DND-41 (cell line): ENCODE results near the gene ESRRB.

Experiments used
- ATAC-seq: fragments of 200-7000 bp; cut with Tn5 transposase; 3 replicates; pipeline ENCODE4 v1.9.1; 2021; ENCODE audit warnings: low read depth; ENCODE audit not compliant: insufficient read depth
- DNase-seq: peaks from one replicate; pipeline ENCODE4 v3.0.0-alpha.2; 2020
- H2AFZ ChIP-seq: 2 replicates; pipeline ENCODE4 v1.6.0; 2012; ENCODE audit warnings: low read depth, low read length
- H3K27ac ChIP-seq: 2 replicates; pipeline ENCODE4 v1.5.1; 2012; ENCODE audit warnings: low read length, inconsistent platforms
- H3K27me3 ChIP-seq: fragments of 200-600 bp; sonication (generic); 2 replicates; pipeline ENCODE4 v1.6.0; 2012; ENCODE audit warnings: low read length, mild to moderate bottlenecking, inconsistent platforms; ENCODE audit not compliant: insufficient read depth, poor library complexity
- H3K36me3 ChIP-seq: 2 replicates; pipeline ENCODE4 v1.5.1; 2012; ENCODE audit warnings: low read length, inconsistent platforms; ENCODE audit not compliant: insufficient read depth
- H3K4me1 ChIP-seq: 2 replicates; pipeline ENCODE4 v1.5.1; 2012; ENCODE audit warnings: mild to moderate bottlenecking, low read length; ENCODE audit not compliant: insufficient read depth
- H3K4me2 ChIP-seq: 2 replicates; pipeline ENCODE4 v1.6.0; 2012; ENCODE audit warnings: mild to moderate bottlenecking, moderate library complexity, low read length, inconsistent platforms; ENCODE audit not compliant: insufficient read depth
- H3K4me3 ChIP-seq, 2 experiments: fragments of 200-600 bp in 1 of 2; shearing (Covaris generic) in 1 of 2; 2 replicates each; pipeline ENCODE4 v1.5.1; 2012 to 2016; ENCODE audit warnings: inconsistent platforms in 2 of 2, low read length in 2 of 2, mild to moderate bottlenecking in 2 of 2, low read depth in 1 of 2, moderate library complexity in 1 of 2
- H3K79me2 ChIP-seq: 2 replicates; pipeline ENCODE4 v1.6.0; 2012; ENCODE audit warnings: low read length, inconsistent platforms; ENCODE audit not compliant: insufficient read depth
- H3K9ac ChIP-seq: 2 replicates; pipeline ENCODE4 v1.6.0; 2012; ENCODE audit warnings: low read depth, mild to moderate bottlenecking, inconsistent platforms, low read length, moderate library complexity
- H3K9me3 ChIP-seq: 2 replicates; pipeline ENCODE4 v1.5.1; 2012; ENCODE audit warnings: low read length, moderate library complexity, mild to moderate bottlenecking, inconsistent platforms; ENCODE audit not compliant: insufficient read depth, severe bottlenecking
- H4K20me1 ChIP-seq: 2 replicates; pipeline ENCODE4 v1.6.0; 2012; ENCODE audit warnings: low read length; ENCODE audit not compliant: insufficient read depth
- EZH2 ChIP-seq: IDR thresholded peaks from 3 replicates; pipeline ENCODE4 v1.6.1; 2012; ENCODE audit warnings: borderline replicate concordance, low read depth, mild to moderate bottlenecking, moderate library complexity, low read length, inconsistent platforms; ENCODE audit not compliant: severe bottlenecking
- TF ChIP-seq, protein P1 (sequence below): IDR thresholded peaks from 2 replicates; pipeline ENCODE4 v1.5.1; 2012; ENCODE audit warnings: borderline replicate concordance, low read length, moderate library complexity, mild to moderate bottlenecking; ENCODE audit not compliant: poor library complexity, severe bottlenecking; ENCODE audit errors: extremely low read depth

ESRRB gene

DNA sequence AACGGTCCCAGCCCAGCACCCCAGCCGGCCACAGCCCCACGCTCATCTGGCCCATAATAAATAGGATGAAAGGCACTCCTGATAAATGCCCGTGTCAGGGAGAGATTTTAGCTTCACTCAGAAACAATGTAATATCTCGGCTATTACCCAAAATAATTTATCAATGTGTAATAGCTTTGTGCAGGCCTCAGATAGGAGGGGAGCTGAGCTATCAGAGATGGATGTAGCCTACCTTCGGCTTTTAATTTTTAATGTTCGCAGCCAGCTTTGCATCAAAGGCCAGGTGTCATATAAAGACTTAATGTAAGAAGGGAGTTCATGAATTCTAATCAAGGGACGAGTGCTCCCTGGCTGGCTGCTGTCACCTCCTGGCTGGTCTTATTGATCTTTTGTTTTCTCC lies 171.9 kb downstream of the ESRRB start:
- Histone ChIP-seq H3K4me3 (no peak overlapping the region), H3K79me2 (no peaks in the 10 kb centered on the region), H3K9me3 (no peaks in the 10 kb centered on the region), H3K27me3 (peaks cover 14% of the 10 kb centered on the region), H3K27ac (no peak overlapping the region), H3K36me3 (no peaks in the 10 kb centered on the region), H3K4me2 (no peak overlapping the region), H3K9ac (no peak overlapping the region), H4K20me1 (no peaks in the 10 kb centered on the region), H2AFZ (no peak overlapping the region), H3K4me1 (no peaks in the 10 kb centered on the region)
- ATAC-seq (no peak), DNase-seq (no peak)
- TF ChIP-seq EZH2, result no peak

DNA sequence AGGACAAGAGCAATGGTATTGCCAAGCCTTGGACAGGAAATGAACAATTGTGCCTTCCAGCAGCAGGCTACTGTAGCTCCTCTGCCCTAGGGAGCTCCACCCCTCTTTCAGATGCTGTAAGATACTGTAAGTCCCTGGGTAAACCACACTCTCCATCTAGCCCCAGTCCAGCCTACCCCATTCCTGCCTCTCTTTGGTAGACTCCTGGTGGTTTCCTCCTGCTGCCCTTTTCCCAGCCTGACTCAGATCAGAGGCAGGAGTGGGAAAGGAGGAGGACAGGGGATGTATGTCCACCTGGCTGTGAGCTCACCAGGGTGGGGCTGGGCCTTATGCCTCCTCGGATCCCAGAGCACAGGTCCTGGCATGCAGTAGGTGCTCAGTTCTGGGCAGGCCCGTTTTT lies 174.6 kb downstream of the ESRRB start:
- Histone ChIP-seq H3K27ac (no peak overlapping the region), H3K79me2 (no peaks in the 10 kb centered on the region), H4K20me1 (no peaks in the 10 kb centered on the region), H2AFZ (no peak overlapping the region), H3K4me2 (no peak overlapping the region), H3K9me3 (no peaks in the 10 kb centered on the region), H3K9ac (no peak overlapping the region), H3K36me3 (no peaks in the 10 kb centered on the region), H3K4me3 (no peak overlapping the region), H3K4me1 (no peaks in the 10 kb centered on the region), H3K27me3 (peaks cover 15% of the 10 kb centered on the region)
- DNase-seq (no peak), ATAC-seq (no peak)
- TF ChIP-seq, protein P1, sequence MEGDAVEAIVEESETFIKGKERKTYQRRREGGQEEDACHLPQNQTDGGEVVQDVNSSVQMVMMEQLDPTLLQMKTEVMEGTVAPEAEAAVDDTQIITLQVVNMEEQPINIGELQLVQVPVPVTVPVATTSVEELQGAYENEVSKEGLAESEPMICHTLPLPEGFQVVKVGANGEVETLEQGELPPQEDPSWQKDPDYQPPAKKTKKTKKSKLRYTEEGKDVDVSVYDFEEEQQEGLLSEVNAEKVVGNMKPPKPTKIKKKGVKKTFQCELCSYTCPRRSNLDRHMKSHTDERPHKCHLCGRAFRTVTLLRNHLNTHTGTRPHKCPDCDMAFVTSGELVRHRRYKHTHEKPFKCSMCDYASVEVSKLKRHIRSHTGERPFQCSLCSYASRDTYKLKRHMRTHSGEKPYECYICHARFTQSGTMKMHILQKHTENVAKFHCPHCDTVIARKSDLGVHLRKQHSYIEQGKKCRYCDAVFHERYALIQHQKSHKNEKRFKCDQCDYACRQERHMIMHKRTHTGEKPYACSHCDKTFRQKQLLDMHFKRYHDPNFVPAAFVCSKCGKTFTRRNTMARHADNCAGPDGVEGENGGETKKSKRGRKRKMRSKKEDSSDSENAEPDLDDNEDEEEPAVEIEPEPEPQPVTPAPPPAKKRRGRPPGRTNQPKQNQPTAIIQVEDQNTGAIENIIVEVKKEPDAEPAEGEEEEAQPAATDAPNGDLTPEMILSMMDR, result no peak
- TF ChIP-seq EZH2, result no peak

DNA sequence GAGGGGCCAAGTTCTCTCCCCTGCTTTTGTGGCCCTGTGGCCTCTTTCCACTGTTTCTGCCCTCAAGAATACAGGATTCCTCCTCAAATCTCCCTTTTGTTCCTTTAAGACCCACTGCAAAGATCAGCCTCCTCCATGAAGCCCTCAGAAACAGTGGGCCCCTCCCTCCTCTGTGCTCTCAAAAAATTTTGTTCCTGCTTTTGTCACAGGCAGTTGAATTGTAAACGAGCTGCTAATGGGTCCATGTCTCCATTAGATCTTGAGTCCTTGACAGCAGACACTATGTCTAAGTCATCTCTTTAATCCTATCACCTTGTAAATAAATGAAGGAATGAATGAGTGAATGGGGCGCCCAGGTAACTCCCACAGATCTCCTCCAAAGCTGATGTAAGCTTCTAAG lies 175.2 kb downstream of the ESRRB start:
- ATAC-seq (no peak), DNase-seq (no peak)
- H3K4me3 ChIP-seq, result no peak overlapping the region
- no peaks in the 10 kb centered on the region for H4K20me1 ChIP-seq
- no peaks in the 10 kb centered on the region for H3K4me1 ChIP-seq
- no peaks in the 10 kb centered on the region for H3K36me3 ChIP-seq
- no peak overlapping the region for H3K27ac ChIP-seq
- no peak overlapping the region for H2AFZ ChIP-seq
- no peak overlapping the region for H3K9ac ChIP-seq
- H3K9me3 ChIP-seq, result no peaks in the 10 kb centered on the region
- TF ChIP-seq, protein P1, result no peak
- TF ChIP-seq EZH2, result no peak
- peaks cover 15% of the 10 kb centered on the region for H3K27me3 ChIP-seq
- H3K4me2 ChIP-seq, result no peak overlapping the region
- no peaks in the 10 kb centered on the region for H3K79me2 ChIP-seq
